HG03575 (cell line): ENCODE results near the gene WSCD2.

Experiments
- ATAC-seq: cut with Tn5 transposase; IDR thresholded peaks from one replicate; pipeline ENCODE4 v1.9.1; 2021; ENCODE audit not compliant: unreplicated experiment, insufficient number of reproducible peaks, low FRiP score; ENCODE audit errors: extremely low read depth

Gene WSCD2

DNA sequence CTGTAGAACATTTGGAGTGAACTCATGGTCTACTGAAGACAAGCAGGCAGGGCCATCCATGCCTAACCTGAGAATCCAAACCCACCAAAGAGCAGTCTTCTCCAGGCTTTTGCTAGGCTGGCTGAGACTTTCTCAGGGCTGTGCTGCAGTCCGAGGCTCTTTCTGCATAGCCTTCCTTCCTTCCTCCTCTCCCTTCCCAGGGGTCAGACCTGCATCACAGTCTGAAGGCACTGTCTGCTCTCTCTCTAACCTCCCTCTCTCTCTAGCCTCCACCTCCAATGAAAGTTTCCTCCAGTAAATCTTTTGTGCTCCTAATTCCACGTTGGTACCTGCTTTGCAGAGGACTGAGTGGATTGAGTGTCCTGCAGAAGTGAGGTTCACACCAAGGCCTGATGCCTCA, 6.4 kb upstream of the WSCD2 start:
- no peak for ATAC-seq

GRCh38 chr12:108123402-108123801, 5.7 kb upstream of the WSCD2 start:
- no peak for ATAC-seq

DNA sequence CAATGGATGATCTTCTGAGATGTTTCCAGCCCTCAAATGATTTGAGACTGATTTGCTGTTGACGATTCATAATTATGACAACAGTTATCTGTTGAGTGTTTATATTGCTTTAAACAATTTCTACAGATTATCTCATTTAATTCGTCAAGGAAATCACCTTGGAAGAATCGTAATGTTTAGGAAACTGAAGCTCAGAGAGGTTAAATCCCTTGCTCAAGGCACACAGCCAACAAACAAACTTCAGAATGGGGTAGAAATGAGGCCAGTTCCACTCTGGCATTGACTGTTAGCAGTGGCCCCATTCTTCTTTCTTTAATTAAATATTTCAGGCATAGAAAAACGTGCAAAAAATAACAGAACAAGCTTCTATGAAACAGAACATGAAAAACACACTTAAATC, 4.0 kb upstream of the WSCD2 start:
- ATAC-seq, result no peak

- no peak for ATAC-seq
Measured at GRCh38 chr12:108126212-108126611, 2.9 kb upstream of the WSCD2 start.

GRCh38 chr12:108126990-108127501, 2.0 kb upstream of the WSCD2 start:
- ATAC-seq, result no peak

DNA sequence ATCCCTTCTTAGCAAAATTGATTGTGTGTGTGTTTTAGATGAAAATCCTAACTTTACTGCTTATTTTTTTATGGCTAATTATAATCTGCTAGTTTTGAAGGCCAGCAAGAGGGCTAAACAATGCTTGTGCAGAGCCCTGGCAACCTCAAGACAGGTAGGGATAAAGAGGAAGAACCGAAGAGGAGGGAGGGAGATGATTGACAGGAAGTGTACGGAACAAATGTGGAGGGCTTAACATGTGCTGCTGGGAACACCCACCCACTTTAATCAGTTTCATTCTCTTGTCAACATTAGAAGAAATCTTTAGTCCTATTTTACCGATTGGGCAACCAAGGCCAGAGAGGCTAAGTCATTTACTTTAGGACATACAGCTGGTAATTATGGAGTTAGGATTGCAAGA, 1.4 kb upstream of the WSCD2 start:
- ATAC-seq, result no peak

DNA sequence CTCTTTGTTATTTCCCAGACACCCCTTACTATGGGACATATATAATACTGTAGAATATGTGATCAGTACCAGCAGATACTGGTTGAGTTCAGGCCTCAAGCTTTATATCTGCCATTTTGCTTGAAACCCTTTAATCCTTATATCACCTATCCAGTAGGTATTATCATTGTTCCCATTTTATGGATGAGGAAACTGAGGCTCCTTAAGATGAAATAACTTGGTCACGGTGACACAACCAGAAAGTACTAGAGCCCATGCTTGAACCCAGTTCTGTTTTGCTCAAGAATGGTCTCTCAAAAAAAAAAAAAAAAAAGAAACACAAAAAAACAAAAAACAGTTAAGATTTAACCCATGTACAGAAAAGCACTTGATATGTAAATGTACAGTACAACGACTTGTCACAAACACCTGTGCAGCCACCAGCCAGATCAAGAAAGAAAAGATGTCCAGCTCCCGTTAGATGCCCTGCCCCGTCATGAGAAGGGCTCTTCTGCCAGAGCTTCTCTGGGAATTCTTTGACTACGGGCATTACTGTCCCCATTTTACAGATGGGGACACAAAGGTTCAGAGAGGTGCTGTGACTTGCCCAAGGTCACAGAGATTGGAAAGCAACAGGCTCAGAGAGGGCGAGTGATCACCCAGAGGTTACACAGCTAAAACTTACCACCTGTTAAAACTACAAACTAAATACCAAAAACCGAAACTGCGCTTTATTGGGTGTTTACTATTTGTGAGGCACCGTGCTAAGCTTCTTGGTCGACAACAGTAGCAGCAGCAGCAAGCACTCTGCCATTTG, 669 bp upstream of the WSCD2 start:
- no peak for ATAC-seq

DNA sequence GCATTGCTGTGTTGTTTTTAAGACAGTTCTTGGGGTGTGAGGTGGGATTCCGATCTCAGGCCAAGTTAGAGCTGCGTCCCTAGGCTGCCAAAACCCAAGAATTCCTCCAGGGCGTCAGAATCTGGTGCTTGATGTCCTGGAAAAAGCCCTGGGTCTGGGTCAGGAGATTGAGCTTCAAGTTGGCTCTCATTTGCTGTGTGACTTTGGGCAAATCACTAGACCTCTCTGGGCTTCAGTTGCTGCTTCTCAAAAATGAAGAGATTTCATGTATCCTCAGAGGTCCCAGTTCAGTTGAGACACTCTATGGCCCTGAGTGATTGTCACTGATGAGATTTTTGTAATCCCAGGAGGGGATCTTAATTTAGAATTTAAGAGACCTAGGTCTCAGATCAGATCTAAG, 1.9 kb downstream of the WSCD2 start:
- no peak for ATAC-seq

DNA sequence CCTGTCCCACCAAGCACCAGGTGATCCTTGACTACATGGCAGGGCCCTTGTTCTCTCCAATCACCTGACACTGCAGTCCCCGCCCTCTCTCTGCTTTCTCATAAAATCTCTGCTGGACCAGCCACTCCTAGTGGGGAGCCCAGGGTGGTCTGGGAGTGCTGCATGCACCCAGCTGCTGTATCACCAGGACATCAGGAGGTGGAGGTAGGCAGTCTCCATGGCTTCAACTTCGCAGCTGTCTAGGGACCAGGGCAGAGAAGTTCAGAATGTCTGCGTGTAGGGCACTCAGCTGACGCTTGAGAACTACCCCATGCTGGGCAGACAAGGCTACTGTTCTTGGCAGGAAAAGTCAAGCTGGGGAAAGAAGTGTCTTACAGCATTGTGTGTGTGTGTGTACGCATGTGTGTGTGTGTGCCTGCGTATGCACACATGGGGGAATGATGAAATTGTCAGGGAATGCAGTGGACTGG, 2.6 kb downstream of the WSCD2 start:
- no peak for ATAC-seq

- ATAC-seq, result no peak
Measured at GRCh38 chr12:108133482-108133881, 4.4 kb downstream of the WSCD2 start.

DNA sequence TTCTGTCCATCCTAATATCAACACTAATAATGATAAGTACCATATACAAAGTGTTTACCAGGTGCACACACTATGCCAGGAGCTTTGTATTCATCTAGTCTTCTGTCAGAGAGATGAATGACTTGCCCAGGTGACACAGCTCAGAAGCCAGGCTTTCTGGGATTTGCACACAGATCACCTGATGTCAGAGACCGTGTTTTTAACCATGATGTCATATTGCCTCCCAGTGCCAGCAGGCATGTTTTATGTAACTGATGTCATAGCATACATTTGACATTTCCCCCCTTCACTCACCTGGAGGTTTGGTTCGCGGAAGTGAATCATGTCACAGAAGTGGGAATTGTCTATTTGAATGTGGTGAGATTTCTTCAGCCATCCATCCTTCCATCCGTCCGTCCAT, 5.7 kb downstream of the WSCD2 start:
- no peak for ATAC-seq

DNA sequence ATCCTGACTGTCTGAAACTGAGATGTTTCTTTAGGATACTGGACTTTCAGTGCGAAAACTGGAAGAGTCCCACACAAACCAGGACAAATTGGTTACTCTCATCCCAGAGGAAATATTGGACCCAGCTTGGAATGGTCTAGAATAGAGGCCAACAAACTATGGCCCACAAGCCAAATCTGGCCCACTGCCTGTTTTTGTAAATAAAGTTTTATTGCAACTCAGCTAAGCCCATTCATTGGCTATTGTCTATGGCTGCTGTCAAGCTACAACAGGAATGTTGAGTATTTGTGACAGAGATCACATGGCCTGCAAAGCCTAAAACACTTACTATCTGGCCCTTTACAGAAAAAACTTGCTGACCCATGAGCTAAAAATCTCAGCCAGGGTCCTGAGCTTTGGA, 6.5 kb downstream of the WSCD2 start:
- no peak for ATAC-seq

GRCh38 chr12:108136697-108137096, 7.6 kb downstream of the WSCD2 start:
- no peak for ATAC-seq

DNA sequence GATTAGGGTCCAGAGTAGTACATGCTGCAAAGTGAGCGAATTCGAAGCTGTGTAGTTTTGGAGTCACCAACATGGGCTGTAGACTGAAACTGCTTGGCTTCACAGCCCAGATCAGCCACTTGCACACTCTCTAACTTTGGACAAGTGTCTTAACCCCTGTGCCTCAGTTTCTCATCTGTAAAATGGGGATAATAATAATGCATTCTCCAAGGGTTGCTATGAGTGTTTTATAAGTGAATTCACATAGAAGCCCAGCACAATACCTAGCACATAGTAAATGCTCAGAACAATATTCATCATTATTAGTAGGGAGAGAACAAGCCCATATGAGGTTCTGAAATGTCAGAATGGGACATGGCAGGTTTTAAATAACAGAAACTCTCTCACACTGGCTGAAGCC, 10.4 kb downstream of the WSCD2 start:
- no peak for ATAC-seq

DNA sequence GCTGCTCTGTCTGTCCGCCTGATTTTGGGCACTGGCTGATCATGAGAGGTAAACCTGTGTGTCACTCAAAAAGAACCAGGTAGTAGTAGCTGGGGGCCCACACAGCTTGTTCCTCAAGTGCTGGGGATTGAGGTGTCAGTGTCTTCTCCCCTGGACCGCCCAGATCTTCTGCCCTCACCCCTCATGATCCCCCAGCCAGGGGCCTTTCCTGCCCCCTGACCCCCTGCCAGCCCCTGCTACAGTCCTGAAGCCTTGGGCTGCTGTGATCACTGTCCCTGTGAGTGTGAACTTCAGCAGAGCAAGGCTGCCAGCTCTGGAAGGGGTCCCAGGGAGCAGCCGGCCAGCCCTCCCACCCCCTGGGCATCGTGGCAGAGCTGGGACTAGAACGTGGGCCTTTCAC, 11.4 kb downstream of the WSCD2 start:
- ATAC-seq, result no peak

DNA sequence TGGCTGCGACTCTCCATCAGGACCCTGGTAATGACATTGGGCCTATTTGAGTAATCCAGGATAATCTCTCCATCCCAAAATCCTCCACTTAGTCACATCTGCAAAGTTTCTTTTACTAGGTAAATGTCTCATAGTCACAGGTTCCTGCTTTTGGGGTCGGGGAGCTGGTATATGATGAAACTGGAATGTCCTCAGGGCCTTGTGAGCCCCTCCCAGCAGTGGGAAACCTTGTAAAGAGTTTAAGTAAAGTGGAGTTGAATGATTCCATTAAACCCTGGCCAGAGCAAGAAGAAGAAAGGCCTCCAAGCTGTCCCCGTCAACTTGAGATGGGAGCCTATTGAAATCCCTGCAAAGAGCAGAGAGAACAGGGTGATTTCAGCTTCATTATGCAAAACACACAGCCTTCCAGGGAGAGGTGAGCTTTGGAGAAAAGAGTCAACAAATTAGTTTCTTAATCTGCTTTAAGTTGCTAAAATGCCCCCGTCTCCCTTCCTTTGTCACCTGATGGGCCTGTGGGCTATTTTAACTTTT, 12.6 kb downstream of the WSCD2 start:
- ATAC-seq, result no peak

DNA sequence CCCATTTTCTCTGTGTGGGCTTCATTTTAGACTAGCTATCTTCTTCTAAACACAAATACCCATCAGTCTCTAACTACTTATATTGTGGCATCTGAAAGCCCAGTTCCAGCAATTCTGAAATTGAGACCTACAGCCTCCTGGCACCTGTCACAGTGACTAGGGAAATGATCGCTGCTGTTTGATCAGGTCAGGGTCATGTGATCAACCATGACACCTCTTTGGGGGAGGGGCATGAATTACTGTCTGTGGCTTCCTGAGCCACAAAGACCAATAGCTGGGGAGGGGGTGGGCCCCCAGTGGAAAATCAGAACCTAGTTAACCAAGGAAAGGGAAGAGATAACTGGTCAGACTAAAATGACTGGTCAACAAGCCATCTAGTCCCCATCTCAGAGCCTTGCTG, 14.1 kb downstream of the WSCD2 start:
- ATAC-seq, result no peak

- no peak for ATAC-seq
Measured at GRCh38 chr12:108144080-108144479, 15.0 kb downstream of the WSCD2 start.

DNA sequence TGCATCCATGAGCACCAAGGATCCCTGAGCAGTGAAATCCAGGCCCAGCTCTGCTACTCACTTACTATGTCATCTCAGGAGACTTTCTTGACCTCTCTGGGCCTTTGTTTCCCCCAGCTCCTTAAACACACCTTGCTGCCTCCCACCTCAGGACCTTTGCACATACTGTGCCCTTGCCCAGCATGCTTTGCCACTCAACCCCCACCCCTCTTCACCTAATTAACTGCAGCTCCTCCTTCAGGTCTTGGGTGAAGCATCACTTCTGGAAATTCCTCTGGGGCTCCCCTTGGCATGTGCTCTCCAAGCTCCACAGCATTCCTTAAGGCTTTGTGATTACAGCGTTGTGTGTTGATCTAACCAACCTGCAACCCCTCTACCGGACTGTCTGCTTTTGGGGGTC, 15.9 kb downstream of the WSCD2 start:
- ATAC-seq, result no peak

DNA sequence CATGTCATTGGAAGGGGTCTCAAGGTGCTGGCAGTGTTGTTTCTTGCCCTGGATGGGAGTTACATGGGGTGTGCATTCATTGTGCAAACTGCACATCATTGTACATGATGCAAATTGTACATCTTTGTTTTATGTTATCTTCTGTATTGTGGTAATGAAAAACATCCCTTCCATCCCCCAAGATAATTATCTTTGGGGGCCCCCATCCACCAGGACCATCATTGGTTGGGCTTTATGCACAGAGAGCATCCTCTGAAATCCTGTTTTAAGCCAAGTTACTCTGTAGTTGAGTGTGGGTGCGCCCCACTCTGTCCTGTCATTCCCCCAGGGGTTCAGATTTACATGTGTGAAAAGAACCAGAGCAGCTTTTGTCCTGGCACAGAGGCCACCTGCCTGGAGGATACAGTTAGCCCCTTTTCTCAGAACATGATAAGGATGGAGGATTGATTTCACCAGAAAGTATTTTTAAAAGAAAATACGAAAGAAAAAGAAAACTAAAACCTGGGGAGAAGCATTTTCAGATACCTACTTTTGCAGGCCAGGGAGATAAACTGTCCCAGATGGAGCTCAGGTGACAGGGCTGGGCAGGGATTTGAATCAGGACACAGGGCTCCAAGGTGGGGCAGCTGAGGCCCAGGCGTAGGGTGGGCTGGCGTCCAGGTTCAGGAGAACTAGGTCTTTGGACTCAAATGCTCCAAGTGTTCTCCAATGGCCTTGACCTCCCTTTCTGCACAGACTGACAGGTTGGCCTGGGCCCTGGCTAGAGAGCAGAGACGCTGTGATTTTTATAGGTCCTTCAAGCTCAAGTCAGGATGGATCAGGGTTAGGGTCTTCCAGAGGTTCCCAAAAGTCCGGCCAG, 17.2 kb downstream of the WSCD2 start:
- no peak for ATAC-seq
